WTC11 (cell line): ENCODE results near the gene KPNB1. TPM values are rescaled to one million over a fixed set of nuclear protein-coding genes. Genes with fewer than 3 reads are reported as not detected.

Experiments used
- ATAC-seq: fragments of 200-7000 bp; cut with Tn5 transposase; 2 replicates; pipeline ENCODE4 v1.10.0; 2021; ENCODE audit warnings: mild to moderate bottlenecking, moderate library complexity
- CTCF ChIA-PET: fragments of 300-600 bp; sonication (Branson Sonifier 250); formaldehyde crosslinking; loops from one replicate; lab custom pipeline; 2021; ENCODE audit warnings: antibody characterized with exemption; lab: Charles Lee
- POLR2A ChIA-PET: fragments of 350-600 bp; sonication (Branson Sonifier 250); formaldehyde crosslinking; loops from one replicate; lab custom pipeline; 2021; ENCODE audit warnings: antibody characterized with exemption; lab: Charles Lee
- DNase-seq: peaks from one replicate; pipeline ENCODE4 v3.0.0; 2021; ENCODE audit warnings: low spot score
- H3K27ac Mint-ChIP-seq: 2 replicates; pipeline ENCODE4 v1.8.0; 2021; ENCODE audit warnings: mixed read lengths
- H3K27me3 Mint-ChIP-seq: 2 replicates; pipeline ENCODE4 v1.8.0; 2021; ENCODE audit warnings: low read depth, mild to moderate bottlenecking, moderate library complexity, mixed read lengths
- H3K36me3 Mint-ChIP-seq: 2 replicates; pipeline ENCODE4 v1.8.0; 2021; ENCODE audit warnings: mixed read lengths
- H3K4me1 Mint-ChIP-seq: 2 replicates; pipeline ENCODE4 v1.8.0; 2022; ENCODE audit warnings: mixed read lengths
- H3K4me3 Mint-ChIP-seq: 2 replicates; pipeline ENCODE4 v1.8.0; 2021; ENCODE audit warnings: mild to moderate bottlenecking, moderate library complexity, mixed read lengths
- H3K9me3 Mint-ChIP-seq: 2 replicates; pipeline ENCODE4 v1.8.0; 2021; ENCODE audit warnings: mixed read lengths
- E2F4 ChIP-seq: sonication (generic); formaldehyde crosslinking; IDR thresholded peaks from 2 replicates; pipeline ENCODE4 v1.8.1; 2022; ENCODE audit warnings: low read depth, mild to moderate bottlenecking, moderate library complexity, missing genetic modification reagents, borderline replicate concordance
- EMX1 ChIP-seq: fragments of 250-450 bp; sonication (Bioruptor Pico); IDR thresholded peaks from 2 replicates; pipeline ENCODE4 v1.8.0; 2021; ENCODE audit warnings: mild to moderate bottlenecking
- ERG ChIP-seq: fragments of 250-450 bp; sonication (Bioruptor Pico); IDR thresholded peaks from 2 replicates; pipeline ENCODE4 v1.8.0; 2021; ENCODE audit warnings: mild to moderate bottlenecking
- ETV6 ChIP-seq: sonication (generic); formaldehyde crosslinking; IDR thresholded peaks from 2 replicates; pipeline ENCODE4 v1.8.1; 2022; ENCODE audit warnings: mild to moderate bottlenecking, missing genetic modification reagents
- FOXP1 ChIP-seq: sonication (generic); formaldehyde crosslinking; IDR thresholded peaks from 2 replicates; pipeline ENCODE4 v1.8.0; 2022; ENCODE audit warnings: missing genetic modification reagents, mild to moderate bottlenecking, moderate library complexity, borderline replicate concordance
- GRHL2 ChIP-seq: fragments of 250-450 bp; sonication (Bioruptor Pico); IDR thresholded peaks from 2 replicates; pipeline ENCODE4 v1.8.0; 2022; ENCODE audit warnings: mild to moderate bottlenecking, moderate library complexity; ENCODE audit not compliant: insufficient replicate concordance, severe bottlenecking
- JUN ChIP-seq: sonication (generic); formaldehyde crosslinking; IDR thresholded peaks from 2 replicates; pipeline ENCODE4 v1.8.0; 2023; ENCODE audit warnings: mild to moderate bottlenecking, missing genetic modification reagents
- KAT7 ChIP-seq: sonication (generic); formaldehyde crosslinking; IDR thresholded peaks from 2 replicates; pipeline ENCODE4 v1.8.1; 2023; ENCODE audit warnings: missing genetic modification reagents, mild to moderate bottlenecking, borderline replicate concordance
- MAX ChIP-seq: sonication (generic); formaldehyde crosslinking; IDR thresholded peaks from 2 replicates; pipeline ENCODE4 v1.8.0; 2022; ENCODE audit warnings: mild to moderate bottlenecking, missing genetic modification reagents
- MLX ChIP-seq: sonication (generic); formaldehyde crosslinking; IDR thresholded peaks from 2 replicates; pipeline ENCODE4 v1.8.1; 2023; ENCODE audit warnings: mild to moderate bottlenecking, missing genetic modification reagents, moderate library complexity
- NFATC4 ChIP-seq: fragments of 250-450 bp; sonication (Bioruptor Pico); IDR thresholded peaks from 2 replicates; pipeline ENCODE4 v1.9.0; 2021; ENCODE audit warnings: mild to moderate bottlenecking
- NFYB ChIP-seq: sonication (generic); formaldehyde crosslinking; conservative IDR thresholded peaks from 2 replicates; pipeline ENCODE4 v1.8.0; 2022; ENCODE audit warnings: low read depth, missing genetic modification reagents
- OVOL2 ChIP-seq: fragments of 250-450 bp; sonication (Bioruptor Pico); IDR thresholded peaks from 2 replicates; pipeline ENCODE4 v1.9.0; 2021; ENCODE audit warnings: mild to moderate bottlenecking, borderline replicate concordance
- PRRX2 ChIP-seq: fragments of 250-450 bp; sonication (Bioruptor Pico); IDR thresholded peaks from 2 replicates; pipeline ENCODE4 v1.8.0; 2021; ENCODE audit warnings: mild to moderate bottlenecking
- SMAD4 ChIP-seq: sonication (generic); formaldehyde crosslinking; IDR thresholded peaks from 2 replicates; pipeline ENCODE4 v1.8.0; 2022; ENCODE audit warnings: mild to moderate bottlenecking, missing genetic modification reagents
- SP1 ChIP-seq: sonication (generic); formaldehyde crosslinking; conservative IDR thresholded peaks from 2 replicates; pipeline ENCODE4 v1.8.1; 2022; ENCODE audit warnings: missing genetic modification reagents
- TP53 ChIP-seq: sonication (generic); formaldehyde crosslinking; IDR thresholded peaks from 2 replicates; pipeline ENCODE4 v1.8.1; 2023; ENCODE audit warnings: mild to moderate bottlenecking, missing genetic modification reagents
- USF1 ChIP-seq: sonication (generic); formaldehyde crosslinking; IDR thresholded peaks from 2 replicates; pipeline ENCODE4 v1.8.0; 2022; ENCODE audit warnings: mild to moderate bottlenecking, missing genetic modification reagents
- ZNF219 ChIP-seq: sonication (generic); formaldehyde crosslinking; IDR thresholded peaks from 2 replicates; pipeline ENCODE4 v1.8.0; 2023; ENCODE audit warnings: missing genetic modification reagents, mild to moderate bottlenecking, borderline replicate concordance
- ZNF263 ChIP-seq: sonication (generic); formaldehyde crosslinking; IDR thresholded peaks from 2 replicates; pipeline ENCODE4 v1.8.1; 2022; ENCODE audit warnings: low read depth, mild to moderate bottlenecking, moderate library complexity, missing genetic modification reagents
- ZNF416 ChIP-seq: fragments of 250-450 bp; sonication (Bioruptor Pico); IDR thresholded peaks from 2 replicates; pipeline ENCODE4 v1.9.0; 2021; ENCODE audit warnings: mild to moderate bottlenecking, inconsistent platforms
- ZNF425 ChIP-seq: fragments of 250-450 bp; sonication (Bioruptor Pico); conservative IDR thresholded peaks from 2 replicates; pipeline ENCODE4 v1.9.0; 2021; ENCODE audit warnings: mild to moderate bottlenecking
- ZNF671 ChIP-seq: fragments of 250-450 bp; sonication (Bioruptor Pico); IDR thresholded peaks from 2 replicates; pipeline ENCODE4 v1.8.0; 2021; ENCODE audit warnings: mild to moderate bottlenecking
- total RNA-seq: library from RNA; stranded (reverse); gene quantifications from 3 replicates; pipeline ENCODE4 v1.2.3, GENCODE V29; 2021

KPNB1 gene
- total RNA-seq, 1 experiment from 2014 or later, result 506 TPM

- ATAC-seq (no peak), DNase-seq (no peak)
- CTCF ChIA-PET, result interaction anchor here (0.6 kb wide), 1 partner anchor 58 kb away, joined by 3 read pairs; no protein-coding TSS in a partner anchor
- H3K27me3 Mint-ChIP-seq, result no peaks in the 10 kb centered on the region
- H3K36me3 Mint-ChIP-seq, result peaks cover 44% of the 10 kb centered on the region
- H3K4me3 Mint-ChIP-seq, result no peak overlapping the region
- peak overlapping the region; percentile 63; the same call in 1 of the 2 replicates for H3K27ac Mint-ChIP-seq
- no peak for TF ChIP-seq SMAD4 (CRISPR knock-in tag)
- 0 out of 2 replicates have a peak, but pooled peaks have one; percentile 13 for TF ChIP-seq PRRX2
- no peak for TF ChIP-seq SP1
- TF ChIP-seq JUN, result no peak
- TF ChIP-seq TP53 (CRISPR knock-in tag), result no peak
- no peak for TF ChIP-seq MLX (CRISPR knock-in tag)
- TF ChIP-seq, all 79 proteins: peak for 1
- POLR2A ChIA-PET, result interaction anchor here (0.7 kb wide), 1 partner anchor 30 kb away, joined by 3 read pairs; no protein-coding TSS in a partner anchor
- peaks cover 26% of the 10 kb centered on the region for H3K4me1 Mint-ChIP-seq
- H3K9me3 Mint-ChIP-seq, result no peaks in the 10 kb centered on the region
Measured at GRCh38 chr17:47684025-47684424, 34.3 kb downstream of the KPNB1 start.

- peaks cover 26% of the 10 kb centered on the region for H3K4me1 Mint-ChIP-seq
- DNase-seq (no peak), ATAC-seq (no peak)
- peak overlapping the region; percentile 63 for H3K27ac Mint-ChIP-seq
- ChIA-PET CTCF (interaction anchor here (0.6 kb wide), 1 partner anchor 58 kb away, joined by 3 read pairs; no protein-coding TSS in a partner anchor), POLR2A (interaction anchor here (0.7 kb wide), 1 partner anchor 30 kb away, joined by 3 read pairs; no protein-coding TSS in a partner anchor)
- no peak overlapping the region for H3K4me3 Mint-ChIP-seq
- H3K27me3 Mint-ChIP-seq, result no peaks in the 10 kb centered on the region
- H3K36me3 Mint-ChIP-seq, result peaks cover 38% of the 10 kb centered on the region
- TF ChIP-seq OVOL2 (CRISPR knock-in tag) (no peak), FOXP1 (CRISPR knock-in tag) (no peak), NFATC4 (CRISPR knock-in tag) (0 out of 2 replicates have a peak, but pooled peaks have one; percentile 9), GRHL2 (no peak), ZNF219 (CRISPR knock-in tag) (no peak)
- no peaks in the 10 kb centered on the region for H3K9me3 Mint-ChIP-seq
Measured at GRCh38 chr17:47684535-47685193, 34.9 kb downstream of the KPNB1 start.

- Mint-ChIP-seq H3K27me3 (no peaks in the 10 kb centered on the region), H3K9me3 (no peaks in the 10 kb centered on the region), H3K4me3 (no peak overlapping the region), H3K36me3 (peaks cover 28% of the 10 kb centered on the region), H3K4me1 (peaks cover 31% of the 10 kb centered on the region), H3K27ac (peak overlapping the region; percentile 82)
- CTCF ChIA-PET, result interaction anchor here (0.8 kb wide), 1 partner anchor 13 kb away, joined by 6 read pairs; no protein-coding TSS in a partner anchor
- POLR2A ChIA-PET, result interaction anchor here (1.0 kb wide), 1 partner anchor 36 kb away, joined by 3 read pairs; the partner anchor contains the start of gene KPNB1
- ATAC-seq, result no peak
- no peak for DNase-seq
- TF ChIP-seq E2F4 (CRISPR knock-in tag), result no peak
- no peak for TF ChIP-seq ZNF263 (CRISPR knock-in tag)
- TF ChIP-seq ZNF671, result 0 out of 2 replicates have a peak, but pooled peaks have one; percentile 7
- TF ChIP-seq ETV6 (CRISPR knock-in tag), result no peak
- TF ChIP-seq ZNF425 (CRISPR knock-in tag), result no peak
- TF ChIP-seq EMX1 (CRISPR knock-in tag), result 0 out of 2 replicates have a peak, but pooled peaks have one; percentile 5
- TF ChIP-seq MLX (CRISPR knock-in tag), result no peak
- TF ChIP-seq ZNF416 (CRISPR knock-in tag), result no peak
- no peak for TF ChIP-seq ERG
- no peak for TF ChIP-seq NFYB
- TF ChIP-seq MAX (CRISPR knock-in tag), result no peak
- TF ChIP-seq USF1 (CRISPR knock-in tag), result no peak
- TF ChIP-seq KAT7 (CRISPR knock-in tag), result no peak
Measured at GRCh38 chr17:47685556-47686275, 36.0 kb downstream of the KPNB1 start.
